Measurements from ENCODE around the gene TBC1D5.
A peak's percentile ranks its signal among the peaks of the same experiment; 100 is the strongest.
"Not testable (repeated sequence)": the region's sequence is repeated elsewhere in the genome, so short reads cannot be mapped to it uniquely, and the experiment has no call there.

The TBC1D5 gene

DNA sequence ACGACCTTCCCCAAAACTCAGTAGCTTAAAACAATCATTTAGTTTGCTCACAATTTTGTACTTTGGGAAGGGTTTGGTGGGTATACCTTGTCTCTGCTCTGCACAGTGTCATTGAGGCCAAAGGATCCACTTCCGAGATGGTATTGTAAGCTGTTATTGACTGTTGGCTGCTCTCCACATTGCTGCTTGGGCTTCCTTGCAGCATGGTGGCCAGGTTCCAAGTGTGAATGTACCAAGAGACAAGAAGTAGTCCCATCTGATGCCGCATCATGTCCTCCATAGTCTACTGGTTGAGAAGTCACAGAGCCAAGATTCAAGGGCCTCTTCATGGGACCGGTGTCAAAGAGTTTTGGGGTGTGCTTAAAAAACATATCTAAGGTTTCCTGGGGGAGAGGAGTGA lies 589.2 kb downstream of the TBC1D5 start:
- no peak for DNase-seq

- DNase-seq: no peak
Observed at GRCh38 chr3:17151598-17152373, 590.6 kb downstream of the TBC1D5 start.

- no peak for DNase-seq
Observed at GRCh38 chr3:17149076-17149475, 593.4 kb downstream of the TBC1D5 start.

GRCh38 chr3:17144665-17144993 lies 597.8 kb downstream of the TBC1D5 start:
- DNase-seq: no peak

DNA sequence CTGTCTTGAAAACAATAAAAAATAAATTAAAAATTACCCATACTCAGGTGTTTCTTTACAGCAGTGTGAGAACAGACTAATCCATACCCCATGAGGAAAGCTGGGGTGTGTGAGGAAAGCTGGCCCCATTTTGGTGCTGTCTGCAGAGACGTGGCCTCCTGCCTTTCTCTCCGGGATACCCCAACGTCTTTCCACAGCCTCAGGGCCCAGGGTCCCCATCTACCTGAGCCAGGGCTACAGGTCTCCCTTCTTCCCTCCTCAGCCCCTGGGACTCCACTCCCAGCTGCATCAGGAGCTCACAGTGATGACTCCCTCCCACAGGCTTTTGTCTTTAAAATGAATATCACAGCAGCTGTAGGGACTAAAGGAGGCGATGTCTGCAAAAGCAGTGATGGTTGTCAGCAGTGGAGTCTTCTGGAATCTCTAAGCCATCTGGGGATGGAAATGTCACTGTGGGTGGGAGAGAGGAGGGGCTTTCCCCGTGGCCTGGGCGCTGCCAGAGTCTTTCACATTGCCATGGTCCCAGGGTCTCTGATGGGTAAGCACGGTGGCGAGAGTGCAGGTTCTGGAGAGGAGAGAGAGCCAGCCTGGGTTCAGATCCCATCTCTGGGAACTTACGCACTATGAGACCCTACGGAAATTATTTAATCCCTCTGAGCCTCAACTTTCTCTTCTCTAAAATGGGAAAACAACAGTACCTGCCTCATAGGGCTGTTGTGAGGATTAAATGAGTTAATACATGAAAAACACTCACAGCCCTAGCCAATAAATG lies 598.4 kb downstream of the TBC1D5 start:
- DNase-seq: no peak

GRCh38 chr3:17142516-17142915 lies 599.9 kb downstream of the TBC1D5 start:
- no peak for DNase-seq

- DNase-seq: no peak
Observed at GRCh38 chr3:17141699-17142098, 600.7 kb downstream of the TBC1D5 start.

DNA sequence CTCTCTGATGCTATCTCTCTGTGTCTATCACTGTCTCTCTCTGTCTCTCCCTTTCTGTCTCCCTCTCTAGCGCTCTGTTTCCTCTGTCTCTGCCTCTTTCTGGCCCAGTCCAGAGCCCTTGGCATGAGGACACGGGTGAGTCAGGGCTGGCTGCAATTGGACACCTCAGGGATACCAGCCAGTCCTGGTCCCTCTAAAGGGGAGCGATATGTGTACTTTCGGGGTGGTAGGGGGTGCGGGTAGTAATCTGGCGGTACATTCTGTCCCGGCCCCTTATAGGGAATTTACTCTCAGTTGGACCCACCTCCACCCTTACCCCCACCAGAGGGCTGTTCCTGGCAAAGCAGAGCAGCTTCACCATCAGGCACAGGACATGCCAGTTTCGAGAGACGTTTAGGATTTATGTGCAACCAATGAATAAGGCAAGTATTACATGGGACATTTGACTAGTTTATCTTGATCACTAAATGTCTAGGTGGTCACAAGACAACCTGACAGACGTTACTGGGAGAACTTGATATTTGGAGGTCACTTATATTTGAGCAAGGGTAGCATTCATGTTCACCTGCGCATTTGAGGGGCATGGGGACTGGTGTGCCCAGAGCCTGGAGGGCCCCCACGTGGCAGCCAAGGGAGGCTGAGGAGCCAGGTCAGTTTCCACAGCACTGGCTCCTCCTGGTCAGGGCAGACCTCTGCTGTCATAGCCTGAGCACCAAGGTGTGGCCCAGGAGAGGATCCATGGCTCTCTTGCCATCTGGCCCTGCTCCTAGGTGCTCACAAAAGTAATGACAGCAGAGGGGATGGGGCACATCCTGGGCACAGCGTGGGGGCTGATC lies 601.5 kb downstream of the TBC1D5 start:
- DNase-seq: no peak

- DNase-seq: no peak
Observed at GRCh38 chr3:17138246-17139039, 604.0 kb downstream of the TBC1D5 start.

GRCh38 chr3:17137321-17137826 lies 605.1 kb downstream of the TBC1D5 start:
- DNase-seq: peak; percentile 37

GRCh38 chr3:17136136-17136721 lies 606.2 kb downstream of the TBC1D5 start:
- no peak for DNase-seq

- no peak for DNase-seq
Observed at GRCh38 chr3:17135696-17136095, 606.7 kb downstream of the TBC1D5 start.

DNA sequence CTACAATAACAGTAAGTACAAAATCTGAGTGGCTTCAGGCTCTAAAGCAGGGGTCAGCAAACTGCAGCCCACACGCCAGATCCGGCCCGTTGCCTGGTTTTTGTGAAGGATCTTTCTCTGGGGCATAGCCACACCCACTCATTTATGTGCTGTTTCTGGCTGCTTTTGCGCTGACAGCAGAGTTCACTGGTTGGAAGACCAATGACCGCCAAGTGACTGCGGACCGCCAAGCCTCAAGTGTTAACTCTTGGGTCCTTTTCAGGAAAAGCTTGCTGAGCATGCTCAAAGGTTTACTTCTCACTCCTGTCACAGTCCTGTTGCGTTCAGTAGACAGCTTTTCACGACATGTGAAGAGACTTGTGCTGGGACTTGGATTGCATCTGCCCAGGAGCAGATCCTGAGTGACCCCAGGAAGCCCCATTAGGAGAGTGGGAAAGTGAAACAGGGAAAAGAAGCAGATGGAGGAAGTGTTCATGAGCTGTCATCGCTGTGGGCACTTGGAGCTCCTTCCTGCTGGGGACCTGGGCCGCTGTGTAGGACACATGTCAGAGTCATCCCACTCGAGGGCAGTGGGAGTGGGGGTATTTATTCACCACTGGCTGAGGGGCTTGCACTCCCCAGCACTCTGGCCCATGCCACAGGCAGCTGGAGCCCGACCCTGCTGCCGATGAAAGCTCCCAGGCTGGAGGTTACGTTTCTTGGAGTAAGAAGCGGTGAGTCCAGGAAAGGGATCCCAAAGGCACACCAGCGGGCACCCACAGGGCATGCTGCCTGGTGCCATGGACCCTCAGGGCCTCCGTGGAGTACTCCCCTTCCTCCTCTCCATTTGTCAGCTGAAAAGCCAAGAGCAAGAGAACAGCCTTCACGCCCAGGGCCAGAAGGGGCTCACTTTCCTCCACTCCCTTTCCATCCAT lies 608.5 kb downstream of the TBC1D5 start:
- peak; percentile 37 for DNase-seq

DNA sequence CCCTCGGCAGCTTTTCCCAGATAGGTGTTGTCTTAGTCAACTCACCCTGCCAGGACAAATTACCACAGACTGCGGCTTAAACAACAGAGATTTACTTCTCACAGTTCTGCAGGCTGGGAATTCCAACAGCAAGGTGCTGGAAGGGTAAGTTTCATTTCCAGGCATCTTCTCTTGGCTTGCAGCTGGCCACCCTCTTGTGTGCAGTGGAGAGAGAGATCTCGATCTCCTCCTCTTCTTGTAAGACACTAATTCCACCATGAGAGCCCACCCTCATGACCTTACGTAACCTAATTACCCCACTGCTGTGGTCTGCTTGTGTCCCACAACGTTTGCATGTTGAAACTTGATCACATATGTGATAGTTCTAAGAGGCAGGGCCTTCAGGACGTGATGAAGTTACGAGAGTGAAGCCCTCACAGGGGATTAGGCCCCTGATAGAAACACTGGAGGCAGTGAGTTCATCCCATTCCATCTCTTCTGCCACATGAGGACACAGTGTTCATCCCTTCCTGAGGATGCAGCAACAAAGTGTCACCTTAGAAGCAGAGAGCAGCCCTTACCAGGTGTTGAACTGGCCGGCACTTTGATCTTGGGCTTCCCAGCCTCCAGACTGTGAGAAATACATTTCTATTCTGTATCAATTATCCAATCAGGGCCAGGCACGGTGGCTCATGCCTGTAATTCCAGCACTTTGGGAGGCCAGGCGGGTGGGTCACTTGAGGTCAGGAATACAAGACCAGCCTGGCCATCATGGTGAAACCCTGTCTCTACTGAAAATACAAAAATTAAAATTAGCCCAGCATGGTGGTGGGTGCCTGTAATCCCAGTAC lies 609.9 kb downstream of the TBC1D5 start:
- DNase-seq: peak; percentile 34

GRCh38 chr3:17130956-17131355 lies 611.5 kb downstream of the TBC1D5 start:
- DNase-seq: no peak

GRCh38 chr3:17129556-17129955 lies 612.9 kb downstream of the TBC1D5 start:
- DNase-seq: no peak

- not testable (repeated sequence) for DNase-seq
Observed at GRCh38 chr3:17128671-17129070, 613.8 kb downstream of the TBC1D5 start.

- no peak for DNase-seq
Observed at GRCh38 chr3:17125738-17126442, 616.5 kb downstream of the TBC1D5 start.

DNA sequence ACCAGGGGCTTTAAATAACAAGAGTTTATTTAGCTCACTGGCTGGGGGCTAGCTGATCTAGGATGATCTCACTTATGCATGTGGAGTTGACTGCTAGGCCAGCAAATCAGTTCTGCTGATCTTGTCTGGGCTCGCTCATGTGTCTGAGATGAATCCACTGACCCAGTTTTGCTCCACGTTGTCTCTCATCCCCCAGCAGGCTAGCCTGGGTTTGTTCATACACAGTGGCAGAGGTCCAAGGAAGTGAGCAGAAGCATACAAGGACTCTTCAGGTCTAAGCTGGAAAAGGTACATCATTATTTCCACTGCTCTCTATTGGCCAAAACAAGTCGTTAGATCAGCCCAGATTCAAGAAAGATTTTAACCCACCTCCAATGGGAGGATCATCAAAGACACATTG lies 619.7 kb downstream of the TBC1D5 start:
- DNase-seq: peak; percentile 18

Measured in islet precursor cell (in vitro differentiated cells).